GM21619 (cell line): ENCODE data around the gene EMILIN3.

ENCODE experiments used
- ATAC-seq: cut with Tn5 transposase; IDR thresholded peaks from one replicate; pipeline ENCODE4 v1.9.1; 2021; ENCODE audit not compliant: unreplicated experiment

The EMILIN3 gene

GRCh38 chr20:41392871-41393704 lies 26.5 kb upstream of the EMILIN3 start:
- ATAC-seq: no peak

- no peak for ATAC-seq
Observed at GRCh38 chr20:41392295-41392694, 25.7 kb upstream of the EMILIN3 start.

- no peak for ATAC-seq
Observed at GRCh38 chr20:41391587-41392001, 25.0 kb upstream of the EMILIN3 start.

GRCh38 chr20:41390889-41391288 lies 24.3 kb upstream of the EMILIN3 start:
- ATAC-seq: no peak

GRCh38 chr20:41387444-41387851 lies 20.8 kb upstream of the EMILIN3 start:
- no peak for ATAC-seq

- ATAC-seq: no peak
Observed at GRCh38 chr20:41386502-41387427, 20.1 kb upstream of the EMILIN3 start.

GRCh38 chr20:41382791-41383305 lies 16.2 kb upstream of the EMILIN3 start:
- ATAC-seq: no peak

GRCh38 chr20:41380551-41381193 lies 14.1 kb upstream of the EMILIN3 start:
- no peak for ATAC-seq

- no peak for ATAC-seq
Observed at GRCh38 chr20:41379551-41379950, 12.9 kb upstream of the EMILIN3 start.

GRCh38 chr20:41377275-41377674 lies 10.7 kb upstream of the EMILIN3 start:
- ATAC-seq: no peak

GRCh38 chr20:41376349-41376748 lies 9.7 kb upstream of the EMILIN3 start:
- no peak for ATAC-seq

- no peak for ATAC-seq
Observed at GRCh38 chr20:41375846-41376245, 9.2 kb upstream of the EMILIN3 start.

GRCh38 chr20:41373931-41374920 lies 7.6 kb upstream of the EMILIN3 start:
- no peak for ATAC-seq

GRCh38 chr20:41373251-41373783 lies 6.7 kb upstream of the EMILIN3 start:
- ATAC-seq: no peak

- no peak for ATAC-seq
Observed at GRCh38 chr20:41371371-41371770, 4.8 kb upstream of the EMILIN3 start.

- no peak for ATAC-seq
Observed at GRCh38 chr20:41370176-41370575, 3.6 kb upstream of the EMILIN3 start.

GRCh38 chr20:41369673-41370072 lies 3.1 kb upstream of the EMILIN3 start:
- no peak for ATAC-seq

GRCh38 chr20:41367956-41368355 lies 1.3 kb upstream of the EMILIN3 start:
- no peak for ATAC-seq

- no peak for ATAC-seq
Observed at GRCh38 chr20:41367393-41367695, 726 bp upstream of the EMILIN3 start.
